Spleen (tissue), 11 donors: ENCODE measurements around the gene SNAPC2. TPM values are rescaled to one million over a fixed set of nuclear protein-coding genes. Genes with fewer than 3 reads are reported as not detected.

Experiments
- DNase-seq: peaks from one replicate; pipeline ENCODE4 v3.0.0-alpha.2; 2020
- H3K27ac ChIP-seq, 8 donors: fragments of 200-600 bp; sonication (generic) in 7 of 8; 1 replicate in 4 of 8; 2 replicates in 4 of 8; pipeline versions ENCODE4 v1.5.0 to v1.8.0; 2016 to 2021; ENCODE audit warnings: inconsistent platforms in 4 of 8, mild to moderate bottlenecking in 4 of 8, moderate library complexity in 1 of 8
- H3K27me3 ChIP-seq, 7 donors: fragments of 200-600 bp; sonication (generic) in 6 of 7; replicated peaks in 1 of 7; 1 replicate in 4 of 7; 2 replicates in 3 of 7; pipeline versions ENCODE4 v1.5.0 to v1.8.0; 2016 to 2021; ENCODE audit warnings: inconsistent platforms in 3 of 7, mild to moderate bottlenecking in 1 of 7
- H3K36me3 ChIP-seq, 6 donors: fragments of 200-600 bp; sonication (generic) in 5 of 6; 1 replicate in 4 of 6; 2 replicates in 2 of 6; pipeline versions ENCODE4 v1.5.0 to v1.8.0; 2016 to 2021; ENCODE audit warnings: inconsistent platforms in 2 of 6
- H3K4me1 ChIP-seq, 6 donors: fragments of 200-600 bp; sonication (generic) in 5 of 6; 1 replicate in 3 of 6; 2 replicates in 3 of 6; pipeline versions ENCODE4 v1.5.0 to v1.8.0; 2016 to 2021; ENCODE audit warnings: inconsistent platforms in 3 of 6
- H3K4me3 ChIP-seq, 8 donors: fragments of 200-600 bp; sonication (generic) in 7 of 8; 1 replicate in 4 of 8; 2 replicates in 4 of 8; pipeline versions ENCODE4 v1.5.0 to v1.8.0; 2016 to 2021; ENCODE audit warnings: inconsistent platforms in 4 of 8, mild to moderate bottlenecking in 4 of 8, moderate library complexity in 2 of 8
- H3K9me3 ChIP-seq, 8 donors: fragments of 200-600 bp; sonication (generic) in 7 of 8; 1 replicate in 4 of 8; 2 replicates in 4 of 8; pipeline versions ENCODE4 v1.5.0 to v1.8.0; 2016 to 2021; ENCODE audit warnings: inconsistent platforms in 4 of 8
- CTCF ChIP-seq, 11 experiments: fragments of 200-600 bp in 7 of 11; fragments of 450-650 bp in 4 of 11; sonication (generic) in 4 of 11; IDR thresholded peaks in 8 of 11; conservative IDR thresholded peaks in 3 of 11; 1 replicate in 7 of 11; 2 replicates in 4 of 11; pipeline versions ENCODE4 v1.4.0 to v1.8.0; 2016 to 2021; ENCODE audit warnings: antibody characterized with exemption in 11 of 11, inconsistent platforms in 4 of 11, mild to moderate bottlenecking in 1 of 11
- POLR2A ChIP-seq, 3 donors: fragments of 450-650 bp; IDR thresholded peaks; one replicate each; pipeline ENCODE4 v1.5.1; 2017; ENCODE audit warnings: antibody characterized with exemption in 3 of 3, mild to moderate bottlenecking in 1 of 3
- POLR2AphosphoS5 ChIP-seq, 3 donors: sonication (generic); formaldehyde crosslinking; IDR thresholded peaks; one replicate each; pipeline ENCODE4 v1.5.1; 2017; ENCODE audit warnings: antibody characterized with exemption in 3 of 3
- WGBS, 5 donors: extraction: QIAGEN DNeasy Blood & Tissue Kit in 3 of 5; methylation state at CpG; one replicate each; pipeline versions ENCODE4 v1.1.5 to v1.1.7; 2013 to 2018; 5-methylcytosine and 5-hydroxymethylcytosine counted together
- intact Hi-C: fragments of 100-400 bp; cut with DNase I; formaldehyde crosslinking; loops from one replicate; pipeline ENCODE4 v1.15.0; 2023; ENCODE audit warnings: low total_unique reads
- polyA plus RNA-seq, 3 donors: library from polyadenylated mRNA; stranded (reverse); fragments of 200-250 nt; gene quantifications; one replicate each; pipeline ENCODE4 v1.2.1, GENCODE V29; 2013
- total RNA-seq, 7 donors: library from RNA; depleted of rRNA in 3 of 7; stranded (reverse); fragments of >200 nt in 3 of 7; fragmentation: NEBNext Ultra II Directional in 4 of 7; extraction: Animal tissue kit (Norgen Biotek cat#: 25700) in 4 of 7; gene quantifications; one replicate each; pipeline versions ENCODE4 v1.1.0 to v1.2.1, GENCODE V29; 2016 to 2021
- donor health status: healthy with polysubstance abuse.
- donor health status: DM: no; HTN: no; CAD: no; lungs with moderate emphysema.
- donor health status: DM: no; HTN: no; CAD: no.
- donor health status: Bipolar disorder and iron deficiency.
- donor health status: healthy.
- donor health status: DM: no; HTN: no; CAD: no.
- donor health status: DM: yes; HTN: yes; CAD: no.

Gene SNAPC2
- total and polyA plus RNA-seq, 10 donors, result 13.1 to 23.9 (median 18.5) TPM

DNA sequence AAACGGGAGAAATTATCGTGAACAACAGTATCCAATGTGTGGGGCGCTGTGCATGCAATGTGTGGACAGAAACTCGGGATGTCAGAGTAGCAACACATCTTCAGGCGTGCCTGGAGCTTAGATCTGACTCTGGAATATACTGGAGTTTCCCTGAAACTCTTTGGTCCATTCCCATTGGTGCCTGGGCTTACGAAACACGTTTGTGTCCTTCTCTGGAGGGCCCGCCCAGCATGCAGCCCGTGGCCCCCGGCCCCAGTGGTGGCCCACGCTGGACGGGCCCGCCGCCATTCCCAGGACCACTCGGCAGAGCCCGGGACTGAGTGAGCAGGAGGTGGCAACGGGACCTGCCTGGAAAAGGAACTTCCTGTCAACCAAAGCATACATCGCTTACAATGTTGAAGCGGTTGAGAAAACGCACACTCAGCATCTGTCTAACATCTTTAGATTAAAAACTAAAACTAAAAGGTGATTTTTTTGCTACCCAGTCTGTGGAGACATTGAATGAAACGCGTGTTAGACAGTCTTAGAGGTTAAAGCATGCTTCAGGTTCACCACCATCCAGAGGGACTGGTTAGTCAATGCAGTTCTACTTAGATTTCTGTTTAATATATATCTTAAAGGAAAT, 42.6 kb downstream of the SNAPC2 start:
- TF ChIP-seq POLR2A (IDR thresholded peaks at IDR 0.05), result no peak
- peak in 1 of 3 donors; percentile 38 for TF ChIP-seq POLR2AphosphoS5 (IDR thresholded peaks at IDR 0.05)
- H3K4me3 ChIP-seq, result no peak overlapping the region
- peaks cover 5 to 94% (median 71%) of the 10 kb centered on the region in 6 donors for H3K36me3 ChIP-seq
- intact Hi-C loops, result no loop called here
- no peaks in the 10 kb centered on the region for H3K9me3 ChIP-seq
- H3K27me3 ChIP-seq, result no peaks in the 10 kb centered on the region
- 89 to 93% (median 92%) methylated on average over 17 to 22 of the region's 22 CpGs for WGBS, 5 donors
- DNase-seq, result no peak
- no peak overlapping the region for H3K27ac ChIP-seq
- peaks cover 0 to 7% (median 0%) of the 10 kb centered on the region in 6 donors for H3K4me1 ChIP-seq

GRCh38 chr19:7963566-7963965, 43.4 kb downstream of the SNAPC2 start:
- Histone ChIP-seq H3K4me1 (peaks cover 0 to 7% (median 0%) of the 10 kb centered on the region in 6 donors), H3K36me3 (peaks cover 5 to 94% (median 72%) of the 10 kb centered on the region in 6 donors), H3K27me3 (no peaks in the 10 kb centered on the region), H3K4me3 (no peak overlapping the region), H3K9me3 (no peaks in the 10 kb centered on the region), H3K27ac (no peak overlapping the region)
- intact Hi-C loops, result no loop called here
- DNase-seq, result no peak
- peak in 1 of 3 donors; percentile 45 for TF ChIP-seq POLR2AphosphoS5 (IDR thresholded peaks at IDR 0.05)
- TF ChIP-seq CTCF (IDR thresholded peaks at IDR 0.05 in 8 of 11, conservative IDR thresholded peaks at IDR 0.05 in 3 of 11), result no peak
- WGBS, 5 donors, result 91 to 96% (median 94%) methylated on average over 18 to 25 of the region's 25 CpGs

- DNase-seq, result no peak
- Histone ChIP-seq H3K36me3 (peaks cover 5 to 100% (median 76%) of the 10 kb centered on the region in 6 donors), H3K27ac (peak overlapping the region in 1 of 8 donors; percentile 27), H3K27me3 (no peaks in the 10 kb centered on the region), H3K9me3 (no peaks in the 10 kb centered on the region), H3K4me3 (no peak overlapping the region), H3K4me1 (peaks cover 0 to 7% (median 0%) of the 10 kb centered on the region in 6 donors)
- intact Hi-C loops, result no loop called here
- 78 to 85% (median 84%) methylated on average over 12 of the region's 12 CpGs for WGBS, 5 donors
- TF ChIP-seq CTCF (IDR thresholded peaks at IDR 0.05 in 8 of 11, conservative IDR thresholded peaks at IDR 0.05 in 3 of 11), result no peak
- no peak for TF ChIP-seq POLR2A (IDR thresholded peaks at IDR 0.05)
- no peak for TF ChIP-seq POLR2AphosphoS5 (IDR thresholded peaks at IDR 0.05)
These were observed 45.2 kb downstream of the SNAPC2 start for GRCh38 chr19:7965259-7965841.

- Histone ChIP-seq H3K36me3 (peaks cover 5 to 100% (median 72%) of the 10 kb centered on the region in 6 donors), H3K4me3 (no peak overlapping the region), H3K27ac (peak overlapping the region in 1 of 8 donors; percentile 27), H3K9me3 (no peaks in the 10 kb centered on the region), H3K27me3 (no peaks in the 10 kb centered on the region), H3K4me1 (peaks cover 0 to 11% (median 2%) of the 10 kb centered on the region in 6 donors)
- no peak for DNase-seq
- TF ChIP-seq POLR2A (IDR thresholded peaks at IDR 0.05) (no peak), POLR2AphosphoS5 (IDR thresholded peaks at IDR 0.05) (no peak), CTCF (IDR thresholded peaks at IDR 0.05 in 8 of 11, conservative IDR thresholded peaks at IDR 0.05 in 3 of 11) (no peak)
- intact Hi-C loops, result no loop called here
- WGBS, 5 donors, result 85 to 89% (median 88%) methylated on average over 12 of the region's 12 CpGs
These were observed 46.0 kb downstream of the SNAPC2 start for GRCh38 chr19:7965921-7966665.
